Panc1 (cell line): Measurements from ENCODE around the gene IL11. TPM values are rescaled to one million over a fixed set of nuclear protein-coding genes. Genes with fewer than 3 reads are reported as not detected.
A peak's percentile ranks its signal among the peaks of the same experiment; 100 is the strongest.
"Not testable (repeated sequence)": the region's sequence is repeated elsewhere in the genome, so short reads cannot be mapped to it uniquely, and the experiment has no call there.

ENCODE experiments used
- ATAC-seq: fragments of 200-7000 bp; cut with Tn5 transposase; 2 replicates; pipeline ENCODE4 v1.9.1; 2020; ENCODE audit warnings: mild to moderate bottlenecking, moderate library complexity
- BruUV-seq: library from RNA; stranded (reverse); fragments of 400-500 nt; replicated peaks from 2 replicates; lab custom pipeline; 2021; lab: Mats Ljungman, UMichigan
- CTCF ChIA-PET: fragments of 300-600 bp; sonication (Branson Sonifier 250); formaldehyde crosslinking; loops from one replicate; lab custom pipeline; 2022; ENCODE audit warnings: antibody characterized with exemption; lab: Charles Lee
- POLR2A ChIA-PET: fragments of 300-600 bp; sonication (Branson Sonifier 250); formaldehyde crosslinking; loops from one replicate; lab custom pipeline; 2022; ENCODE audit warnings: antibody characterized with exemption; lab: Charles Lee
- DNase-seq: peaks from one replicate; pipeline ENCODE4 v3.0.0-alpha.2; 2010; ENCODE audit warnings: low read depth, low spot score
- H3K27ac ChIP-seq: 2 replicates; pipeline ENCODE4 v1.5.1; 2011; ENCODE audit warnings: mild to moderate bottlenecking, low read length, inconsistent platforms
- H3K27me3 ChIP-seq: fragments of 200-500 bp; sonication (Bioruptor generic); 2 replicates; pipeline ENCODE4 v1.6.0; 2014; ENCODE audit warnings: low read length, inconsistent platforms; ENCODE audit not compliant: control insufficient read depth, insufficient read depth
- H3K36me3 ChIP-seq: fragments of 200-500 bp; sonication (Bioruptor generic); 2 replicates; pipeline ENCODE4 v1.5.1; 2014; ENCODE audit warnings: inconsistent platforms, mild to moderate bottlenecking, low read length, moderate library complexity; ENCODE audit not compliant: control insufficient read depth, insufficient read depth
- H3K4me1 ChIP-seq: 2 replicates; pipeline ENCODE4 v1.5.1; 2011; ENCODE audit warnings: inconsistent platforms, mild to moderate bottlenecking, low read length, moderate library complexity; ENCODE audit not compliant: control insufficient read depth, insufficient read depth
- H3K4me3 ChIP-seq, 2 experiments: 2 replicates each; pipeline ENCODE4 v1.5.1; 2011 to 2012; ENCODE audit warnings: low read depth in 2 of 2, low read length in 2 of 2, mild to moderate bottlenecking in 2 of 2, inconsistent platforms in 1 of 2, moderate library complexity in 1 of 2
- H3K9me3 ChIP-seq: fragments of 200-500 bp; sonication (Bioruptor generic); 2 replicates; pipeline ENCODE4 v1.5.1; 2014; ENCODE audit warnings: low read depth, mild to moderate bottlenecking, inconsistent platforms, low read length, moderate library complexity; ENCODE audit not compliant: control insufficient read depth, insufficient read depth
- POLR2AphosphoS5 ChIP-seq: IDR thresholded peaks from 2 replicates; pipeline ENCODE4 v1.6.1; 2012; ENCODE audit warnings: mild to moderate bottlenecking, low read depth, low read length, moderate library complexity
- SIN3A ChIP-seq: IDR thresholded peaks from 2 replicates; pipeline ENCODE4 v1.6.1; 2012; ENCODE audit warnings: low read depth, mild to moderate bottlenecking, low read length, moderate library complexity, borderline replicate concordance; ENCODE audit not compliant: insufficient read depth
- TCF7L2 ChIP-seq: IDR thresholded peaks from 2 replicates; pipeline ENCODE4 v1.6.1; 2011; ENCODE audit warnings: mild to moderate bottlenecking, low read depth, low read length, inconsistent platforms
- in situ Hi-C: cut with HindIII; loops from 2 replicates; pipeline ENCODE4 v1.10.0; 2016; ENCODE audit warnings: low sequenced_read_pairs, low pct_unique_long_range_greater_than_20kb
- intact Hi-C: fragments of 100-400 bp; cut with micrococcal nuclease; formaldehyde crosslinking; loops from one replicate; pipeline ENCODE4 v1.10.0; 2022; ENCODE audit not compliant: unreplicated experiment
- total RNA-seq: library from RNA; stranded (reverse); gene quantifications from one replicate; pipeline ENCODE4 v1.2.1, GENCODE V29; 2021; ENCODE audit not compliant: unreplicated experiment
- TF ChIP-seq, protein P1 (sequence below), 2 experiments: IDR thresholded peaks; 2 replicates each; pipeline ENCODE4 v1.6.1; 2011 to 2012; ENCODE audit warnings: low read depth in 2 of 2, control low read depth in 1 of 2, low read length in 1 of 2, mild to moderate bottlenecking in 1 of 2, moderate library complexity in 1 of 2; ENCODE audit not compliant: insufficient read depth in 1 of 2
- TF ChIP-seq, protein P2 (sequence below): fragments of 450-650 bp; IDR thresholded peaks from 2 replicates; pipeline ENCODE4 v1.5.1; 2017; ENCODE audit warnings: mild to moderate bottlenecking

The IL11 gene
- total RNA-seq, 1 experiment from 2014 or later: 4.4 TPM

DNA sequence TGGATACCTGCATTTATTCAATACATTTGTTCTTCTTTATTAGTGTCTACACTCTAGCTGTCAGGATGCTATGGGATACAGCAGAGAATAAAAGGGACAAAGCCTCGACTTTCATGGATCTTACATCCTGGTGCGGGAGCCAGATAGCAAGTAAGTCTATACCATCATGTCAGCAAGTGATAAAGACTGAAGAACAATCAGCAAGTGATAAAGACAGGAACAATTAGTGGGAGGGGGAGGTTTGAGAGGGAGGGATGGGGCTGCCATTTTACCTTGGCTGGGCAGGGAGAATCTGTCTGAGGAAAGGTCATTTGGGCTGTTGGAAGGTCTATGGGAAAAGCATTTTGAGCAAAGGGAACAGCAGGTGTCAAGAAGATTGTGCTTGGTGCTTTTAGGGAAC, 39.9 kb upstream of the IL11 start:
- ChIA-PET CTCF (no interaction called here), POLR2A (interaction anchor here (0.6 kb wide), 2 partner anchors 251 to 917 kb away, joined by 3 read pairs; no protein-coding TSS in a partner anchor)
- in situ Hi-C loops (no loop called here), intact Hi-C loops (no loop called here)
- Histone ChIP-seq H3K27me3 (no peaks in the 10 kb centered on the region), H3K27ac (peak overlapping the region; percentile 12; the same call in 1 of the 2 replicates), H3K4me3 (no peak overlapping the region), H3K36me3 (peaks cover 11% of the 10 kb centered on the region), H3K9me3 (peaks cover 6% of the 10 kb centered on the region; the same call in 1 of the 2 replicates), H3K4me1 (peaks cover 18% of the 10 kb centered on the region)
- no TSS peak for BruUV-seq
- DNase-seq (no peak), ATAC-seq (no peak)
- TF ChIP-seq, protein P1, sequence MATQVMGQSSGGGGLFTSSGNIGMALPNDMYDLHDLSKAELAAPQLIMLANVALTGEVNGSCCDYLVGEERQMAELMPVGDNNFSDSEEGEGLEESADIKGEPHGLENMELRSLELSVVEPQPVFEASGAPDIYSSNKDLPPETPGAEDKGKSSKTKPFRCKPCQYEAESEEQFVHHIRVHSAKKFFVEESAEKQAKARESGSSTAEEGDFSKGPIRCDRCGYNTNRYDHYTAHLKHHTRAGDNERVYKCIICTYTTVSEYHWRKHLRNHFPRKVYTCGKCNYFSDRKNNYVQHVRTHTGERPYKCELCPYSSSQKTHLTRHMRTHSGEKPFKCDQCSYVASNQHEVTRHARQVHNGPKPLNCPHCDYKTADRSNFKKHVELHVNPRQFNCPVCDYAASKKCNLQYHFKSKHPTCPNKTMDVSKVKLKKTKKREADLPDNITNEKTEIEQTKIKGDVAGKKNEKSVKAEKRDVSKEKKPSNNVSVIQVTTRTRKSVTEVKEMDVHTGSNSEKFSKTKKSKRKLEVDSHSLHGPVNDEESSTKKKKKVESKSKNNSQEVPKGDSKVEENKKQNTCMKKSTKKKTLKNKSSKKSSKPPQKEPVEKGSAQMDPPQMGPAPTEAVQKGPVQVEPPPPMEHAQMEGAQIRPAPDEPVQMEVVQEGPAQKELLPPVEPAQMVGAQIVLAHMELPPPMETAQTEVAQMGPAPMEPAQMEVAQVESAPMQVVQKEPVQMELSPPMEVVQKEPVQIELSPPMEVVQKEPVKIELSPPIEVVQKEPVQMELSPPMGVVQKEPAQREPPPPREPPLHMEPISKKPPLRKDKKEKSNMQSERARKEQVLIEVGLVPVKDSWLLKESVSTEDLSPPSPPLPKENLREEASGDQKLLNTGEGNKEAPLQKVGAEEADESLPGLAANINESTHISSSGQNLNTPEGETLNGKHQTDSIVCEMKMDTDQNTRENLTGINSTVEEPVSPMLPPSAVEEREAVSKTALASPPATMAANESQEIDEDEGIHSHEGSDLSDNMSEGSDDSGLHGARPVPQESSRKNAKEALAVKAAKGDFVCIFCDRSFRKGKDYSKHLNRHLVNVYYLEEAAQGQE (IDR thresholded peaks at IDR 0.05; ENCODE audit: insufficient read depth in 1 of 2, low read depth in 2 of 2, low read length in 1 of 2): no peak
- TF ChIP-seq, protein P2, sequence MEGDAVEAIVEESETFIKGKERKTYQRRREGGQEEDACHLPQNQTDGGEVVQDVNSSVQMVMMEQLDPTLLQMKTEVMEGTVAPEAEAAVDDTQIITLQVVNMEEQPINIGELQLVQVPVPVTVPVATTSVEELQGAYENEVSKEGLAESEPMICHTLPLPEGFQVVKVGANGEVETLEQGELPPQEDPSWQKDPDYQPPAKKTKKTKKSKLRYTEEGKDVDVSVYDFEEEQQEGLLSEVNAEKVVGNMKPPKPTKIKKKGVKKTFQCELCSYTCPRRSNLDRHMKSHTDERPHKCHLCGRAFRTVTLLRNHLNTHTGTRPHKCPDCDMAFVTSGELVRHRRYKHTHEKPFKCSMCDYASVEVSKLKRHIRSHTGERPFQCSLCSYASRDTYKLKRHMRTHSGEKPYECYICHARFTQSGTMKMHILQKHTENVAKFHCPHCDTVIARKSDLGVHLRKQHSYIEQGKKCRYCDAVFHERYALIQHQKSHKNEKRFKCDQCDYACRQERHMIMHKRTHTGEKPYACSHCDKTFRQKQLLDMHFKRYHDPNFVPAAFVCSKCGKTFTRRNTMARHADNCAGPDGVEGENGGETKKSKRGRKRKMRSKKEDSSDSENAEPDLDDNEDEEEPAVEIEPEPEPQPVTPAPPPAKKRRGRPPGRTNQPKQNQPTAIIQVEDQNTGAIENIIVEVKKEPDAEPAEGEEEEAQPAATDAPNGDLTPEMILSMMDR: no peak
- TF ChIP-seq TCF7L2 (no peak), POLR2AphosphoS5 (no peak), SIN3A (no peak)

DNA sequence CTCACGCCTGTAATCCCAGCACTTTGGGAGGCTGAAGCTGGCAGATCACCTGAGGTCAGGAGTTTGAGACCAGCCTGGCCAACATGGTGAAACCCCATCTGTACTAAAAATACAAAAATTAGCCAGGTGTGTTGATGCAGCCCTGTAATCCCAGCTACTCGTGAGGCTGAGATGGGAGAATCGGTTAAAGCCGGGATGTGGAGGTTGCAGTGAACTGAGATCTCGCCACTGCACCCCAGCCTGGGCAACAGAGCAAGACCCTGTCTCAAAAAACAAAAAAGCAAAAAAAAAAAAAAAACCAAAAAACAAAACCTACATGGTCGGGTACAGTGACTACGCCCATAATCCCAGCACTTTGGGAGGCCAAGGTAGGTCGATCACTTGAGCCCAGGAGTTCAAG, 38.9 kb upstream of the IL11 start:
- BruUV-seq: not testable (repeated sequence)

DNA sequence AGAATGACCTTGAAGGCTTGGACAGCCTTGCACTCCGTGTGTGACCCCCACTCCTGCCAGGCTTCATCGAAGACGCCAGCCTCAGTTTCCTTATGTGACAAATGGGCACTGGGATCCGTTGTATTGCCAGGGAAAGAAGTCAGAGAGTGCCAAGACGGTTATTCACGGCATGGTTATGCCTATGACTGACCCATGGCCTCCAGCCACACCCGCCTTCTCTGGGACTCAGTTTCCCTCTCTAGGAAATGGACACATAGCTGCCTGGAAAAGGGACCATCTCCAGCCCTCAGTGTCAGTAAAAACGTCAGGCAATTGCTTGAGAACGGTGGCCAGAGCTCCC, 38.2 kb upstream of the IL11 start:
- peak overlapping the region; percentile 85 to 88 for H3K4me3 ChIP-seq
- BruUV-seq: no TSS peak
- peaks cover 23% of the 10 kb centered on the region for H3K4me1 ChIP-seq
- H3K27me3 ChIP-seq: no peaks in the 10 kb centered on the region
- POLR2A ChIA-PET: no interaction called here
- 0 out of 2 replicates have a peak, but pooled peaks have one; percentile 14 for TF ChIP-seq TCF7L2
- TF ChIP-seq, protein P1 (IDR thresholded peaks at IDR 0.05; ENCODE audit: insufficient read depth in 1 of 2, low read depth in 2 of 2, low read length in 1 of 2): no peak
- ATAC-seq (no peak), DNase-seq (no peak)
- peak overlapping the region; percentile 100 for H3K27ac ChIP-seq
- in situ Hi-C loops: no loop called here
- H3K9me3 ChIP-seq: peaks cover 6% of the 10 kb centered on the region; the same call in 1 of the 2 replicates
- H3K36me3 ChIP-seq: peaks cover 18% of the 10 kb centered on the region
- CTCF ChIA-PET: no interaction called here
- intact Hi-C loops: no loop called here

More for the DNA sequence above, 38.9 kb upstream of the IL11 start:
- DNase-seq, ATAC-seq, intact Hi-C loops, H3K9me3 ChIP-seq, H3K27me3 ChIP-seq, CTCF ChIA-PET, in situ Hi-C loops, H3K4me3 ChIP-seq: not testable (repeated sequence)
- peaks cover 19% of the 10 kb centered on the region for H3K4me1 ChIP-seq
- POLR2A ChIA-PET: interaction anchor here (0.6 kb wide), 1 partner anchor 225 kb away, joined by 3 read pairs; no protein-coding TSS in a partner anchor
- peaks cover 15% of the 10 kb centered on the region for H3K36me3 ChIP-seq
- peak overlapping the region; percentile 100 for H3K27ac ChIP-seq
